HG03064 (cell line): Measurements from ENCODE around the gene MCRIP1.

Experiments
- ATAC-seq: cut with Tn5 transposase; IDR thresholded peaks from one replicate; pipeline ENCODE4 v1.9.1; 2021; ENCODE audit warnings: low read depth; ENCODE audit not compliant: unreplicated experiment

MCRIP1 gene, protein sequence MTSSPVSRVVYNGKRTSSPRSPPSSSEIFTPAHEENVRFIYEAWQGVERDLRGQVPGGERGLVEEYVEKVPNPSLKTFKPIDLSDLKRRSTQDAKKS

GRCh38 chr17:81833160-81833920 lies at the start of gene MCRIP1:
TSS of gene MCRIP1 (minus strand) at chr17:81833291. CDS start at chr17:81824506, 8,785 bp downstream.
- peak; percentile 54 for ATAC-seq

GRCh38 chr17:81879121-81879520 lies 46.0 kb upstream of the MCRIP1 start:
- ATAC-seq, result no peak

- ATAC-seq, result no peak
These were observed 45.2 kb upstream of the MCRIP1 start for GRCh38 chr17:81878294-81878693.

DNA sequence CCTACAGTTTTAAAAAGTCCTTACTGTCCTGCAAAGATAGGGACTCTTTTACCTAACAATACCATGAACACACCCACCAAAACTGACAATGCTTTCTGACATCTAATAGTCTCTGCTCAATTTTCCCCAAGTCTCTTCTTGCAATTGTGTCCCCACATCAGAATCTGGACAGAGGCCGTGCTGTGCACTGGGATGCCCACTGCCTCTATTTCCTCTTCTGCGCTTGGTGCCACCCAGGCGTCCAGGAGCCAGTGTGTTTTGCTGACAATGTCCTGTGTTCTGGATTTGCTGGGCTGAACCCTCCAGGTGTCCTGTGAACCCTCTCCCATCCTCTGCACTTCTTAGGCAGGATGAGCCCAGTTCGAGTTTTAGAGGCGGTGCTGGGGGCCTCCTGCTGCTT lies 44.5 kb upstream of the MCRIP1 start:
- ATAC-seq, result no peak

GRCh38 chr17:81871387-81872230 lies 38.5 kb upstream of the MCRIP1 start:
- no peak for ATAC-seq

GRCh38 chr17:81870981-81871386 lies 37.9 kb upstream of the MCRIP1 start, which contains the start of gene ARHGDIA:
TSS of gene ARHGDIA (minus strand) at chr17:81871337. CDS start at chr17:81869930, 1,407 bp downstream.
- no peak for ATAC-seq

GRCh38 chr17:81870131-81870980 lies 37.3 kb upstream of the MCRIP1 start:
- no peak for ATAC-seq

DNA sequence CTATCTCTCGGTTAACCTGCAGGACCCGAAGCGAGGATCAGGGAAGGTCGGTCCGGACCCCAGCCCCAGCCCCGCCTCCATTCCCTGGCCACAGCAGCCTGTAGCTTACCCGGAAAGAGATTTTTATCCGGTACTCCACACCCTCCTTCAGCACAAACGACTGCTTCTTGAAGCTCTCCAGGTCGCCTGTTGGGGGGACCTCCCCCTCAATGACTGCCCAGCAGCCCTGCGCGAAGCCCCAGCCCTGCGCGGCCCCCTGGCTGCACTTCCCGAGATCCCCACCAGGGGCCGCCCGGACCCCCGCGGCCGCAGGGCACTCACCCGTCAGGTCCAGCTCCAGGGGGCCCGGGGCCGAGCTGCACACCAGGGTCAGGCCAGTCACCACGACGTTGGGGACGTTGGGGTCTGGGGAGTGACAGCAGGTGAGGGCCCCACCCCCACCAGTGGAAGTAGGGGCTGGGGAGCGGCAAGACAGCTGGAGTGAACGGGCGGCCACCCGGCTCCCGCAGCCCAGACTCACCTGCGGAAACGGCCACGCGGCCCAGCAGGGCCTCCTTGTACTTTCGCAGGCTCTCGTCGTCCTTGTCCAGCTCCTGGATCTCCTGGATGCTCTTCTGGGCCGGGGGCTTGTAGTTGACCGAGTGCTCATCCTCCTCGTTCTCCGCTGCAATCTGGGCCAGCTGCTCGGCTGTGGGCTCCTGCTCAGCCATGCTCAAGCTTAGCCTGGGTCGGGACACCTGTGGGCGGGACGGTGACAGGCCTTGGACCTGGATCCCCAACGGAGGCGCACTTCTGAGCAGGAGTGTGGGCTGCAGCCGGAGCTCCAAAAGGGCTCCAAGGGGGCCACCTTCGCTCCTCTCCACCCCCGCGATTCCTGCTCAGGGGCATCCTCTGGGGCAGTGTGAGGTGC lies 36.4 kb upstream of the MCRIP1 start:
- no peak for ATAC-seq

- ATAC-seq, result no peak
These were observed 35.7 kb upstream of the MCRIP1 start for GRCh38 chr17:81868674-81869220.

- no peak for ATAC-seq
These were observed 35.0 kb upstream of the MCRIP1 start for GRCh38 chr17:81867991-81868673.

GRCh38 chr17:81867170-81867990 lies 34.3 kb upstream of the MCRIP1 start:
- no peak for ATAC-seq

- ATAC-seq, result no peak
These were observed 33.5 kb upstream of the MCRIP1 start for GRCh38 chr17:81866440-81867169.

DNA sequence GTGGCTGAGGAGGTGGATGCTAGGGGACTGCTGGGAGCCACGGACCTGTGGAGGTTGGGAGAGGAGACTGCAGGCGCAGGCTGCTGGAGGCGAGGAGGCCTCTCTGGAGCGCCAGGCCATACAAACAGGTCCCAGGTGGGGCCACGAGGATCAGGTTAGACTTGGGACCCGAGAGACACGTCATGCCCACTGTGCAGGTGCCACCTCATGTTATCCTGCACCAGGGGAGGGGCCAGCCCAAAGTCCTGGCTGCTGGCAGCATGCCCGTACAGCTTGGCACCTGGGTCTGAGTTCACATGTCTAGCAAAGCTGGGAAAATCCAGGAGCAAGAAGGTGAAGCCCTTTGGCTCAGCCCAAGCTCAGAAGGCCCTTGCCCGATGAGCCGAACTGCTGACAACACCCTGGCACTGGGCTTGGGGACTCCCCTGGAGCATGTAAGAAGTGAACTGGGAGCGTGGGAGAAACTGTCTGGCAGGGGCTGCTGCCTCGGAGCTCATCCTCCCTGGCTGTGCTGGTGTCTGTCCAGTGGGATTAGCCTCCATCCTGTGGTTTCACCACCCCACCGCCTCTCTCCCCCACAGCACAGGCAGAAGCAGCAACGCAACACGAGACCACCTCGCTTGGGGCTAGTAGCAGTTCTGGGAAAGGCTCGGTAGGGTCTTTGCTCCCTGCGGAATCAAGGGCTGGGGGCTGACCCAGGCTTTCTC lies 32.8 kb upstream of the MCRIP1 start:
- no peak for ATAC-seq

DNA sequence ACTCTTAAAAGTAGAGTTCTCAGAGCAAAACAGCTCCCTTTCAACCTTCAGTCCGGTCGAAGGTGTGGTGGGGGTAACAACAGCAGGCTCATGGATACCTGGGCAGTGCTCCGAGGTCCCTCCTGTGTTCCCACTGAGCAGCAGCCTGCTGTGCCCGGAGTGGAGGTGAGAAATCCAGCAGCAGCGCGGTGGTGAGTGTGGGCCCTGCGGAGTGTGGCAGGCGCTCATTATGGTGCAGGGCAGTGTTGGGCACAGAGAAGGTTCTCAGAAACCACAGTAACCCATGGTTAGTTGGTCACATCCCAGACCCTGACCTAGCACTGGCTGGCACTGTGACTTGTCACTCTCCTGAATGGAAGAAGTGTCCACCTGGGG lies 32.3 kb upstream of the MCRIP1 start:
- no peak for ATAC-seq

GRCh38 chr17:81863833-81864768 lies 31.0 kb upstream of the MCRIP1 start:
- ATAC-seq, result no peak
